Measurements from ENCODE around the gene TXNDC5. TPM values are rescaled to one million over a fixed set of nuclear protein-coding genes. Genes with fewer than 3 reads are reported as not detected.

TXNDC5 gene
- total and polyA plus RNA-seq, 9 of the 15 experiments (the other 6 are each of a cell fraction or from before 2014, with no cell fraction given): 33.9 to 156 (median 137) TPM

- H3K9me3 ChIP-seq (replicated peaks; ENCODE audit: control insufficient read depth, insufficient read depth, low read depth, low read length): no peaks in the 10 kb centered on the region
- intact Hi-C loops (cut with micrococcal nuclease) (loop anchor here (1.0 to 5.0 kb wide), 4 partner anchors 76 to 320 kb away; partner anchors contain the start of gene BLOC1S5), in situ Hi-C loops (cut with MboI) (no loop called here)
- H3K9ac ChIP-seq (ENCODE audit: insufficient read depth in 1 of 2, low read depth in 2 of 2, low read length in 2 of 2): no peak overlapping the region
- peaks cover 15% of the 10 kb centered on the region; the same call in 2 of the 3 replicates for H3K79me2 ChIP-seq (ENCODE audit: control insufficient read depth, insufficient read depth, low read length)
- WGBS (ENCODE audit: insufficient coverage, low coverage, missing lambda C conversion rate): 11% methylated on average over 4 of the region's 5 CpGs
- ATAC-seq: peak; percentile 87
- ChIA-PET POLR2A (interaction anchor here (0.7 to 2.4 kb wide), 7 partner anchors 9 to 139 kb away, joined by 3 to 29 read pairs (median 5); partner anchors contain the start of gene TXNDC5), CTCF (ENCODE audit: low intra/inter-chr PET ratio) (interaction anchor here (0.9 to 2.1 kb wide), 3 partner anchors 93 to 320 kb away, joined by 4 to 12 read pairs (median 11); no protein-coding TSS in a partner anchor)
- DNase-seq (ENCODE audit: extremely low read depth in 1 of 4, low spot score in 3 of 4): peak; percentile 42 to 83 (median 66)
- H3K4me1 ChIP-seq (replicated peaks in 1 of 2; ENCODE audit: control insufficient read depth in 2 of 2, insufficient read depth in 2 of 2, low read length in 2 of 2): peaks cover 5 to 34% of the 10 kb centered on the region in 2 experiments
- peak overlapping the region; percentile 23; the same call in 1 of the 2 replicates for H3K4me2 ChIP-seq (ENCODE audit: insufficient read depth, low read length)
- H3K27me3 ChIP-seq (ENCODE audit: control insufficient read depth in 2 of 2, insufficient read depth in 2 of 2, low read length in 2 of 2): no peaks in the 10 kb centered on the region
- H3K36me3 ChIP-seq (ENCODE audit: control insufficient read depth, insufficient read depth, low read length): peaks cover 96% of the 10 kb centered on the region
- peak overlapping the region; percentile 66; the same call in 2 of the 3 replicates for H3K27ac ChIP-seq (ENCODE audit: extremely low read depth, low read depth, low read length)
- no peak overlapping the region for H3K4me3 ChIP-seq
- peaks cover 60% of the 10 kb centered on the region for H4K20me1 ChIP-seq (replicated peaks; ENCODE audit: control insufficient read depth, insufficient read depth, low read length)
- no TSS peak for BruUV-seq (replicated peaks)
- H2AFZ ChIP-seq (ENCODE audit: low read depth, low read length): no peak overlapping the region
- FAIRE-seq: peak; percentile 91
- peaks cover 14% of the 10 kb centered on the region for H3K9me1 ChIP-seq (ENCODE audit: control insufficient read depth, insufficient read depth, low read length)
- TF ChIP-seq, protein P1, sequence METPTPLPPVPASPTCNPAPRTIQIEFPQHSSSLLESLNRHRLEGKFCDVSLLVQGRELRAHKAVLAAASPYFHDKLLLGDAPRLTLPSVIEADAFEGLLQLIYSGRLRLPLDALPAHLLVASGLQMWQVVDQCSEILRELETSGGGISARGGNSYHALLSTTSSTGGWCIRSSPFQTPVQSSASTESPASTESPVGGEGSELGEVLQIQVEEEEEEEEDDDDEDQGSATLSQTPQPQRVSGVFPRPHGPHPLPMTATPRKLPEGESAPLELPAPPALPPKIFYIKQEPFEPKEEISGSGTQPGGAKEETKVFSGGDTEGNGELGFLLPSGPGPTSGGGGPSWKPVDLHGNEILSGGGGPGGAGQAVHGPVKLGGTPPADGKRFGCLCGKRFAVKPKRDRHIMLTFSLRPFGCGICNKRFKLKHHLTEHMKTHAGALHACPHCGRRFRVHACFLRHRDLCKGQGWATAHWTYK (CRISPR knock-in tag; IDR thresholded peaks at IDR 0.05): peak; percentile 50; the same call in 1 of the 2 replicates
- TF ChIP-seq, protein P2, sequence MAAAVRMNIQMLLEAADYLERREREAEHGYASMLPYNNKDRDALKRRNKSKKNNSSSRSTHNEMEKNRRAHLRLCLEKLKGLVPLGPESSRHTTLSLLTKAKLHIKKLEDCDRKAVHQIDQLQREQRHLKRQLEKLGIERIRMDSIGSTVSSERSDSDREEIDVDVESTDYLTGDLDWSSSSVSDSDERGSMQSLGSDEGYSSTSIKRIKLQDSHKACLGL (CRISPR knock-in tag; IDR thresholded peaks at IDR 0.05; ENCODE audit: borderline replicate concordance, poor library complexity, severe bottlenecking): no peak
- peak; percentile 88 for TF ChIP-seq HDAC3 (IDR thresholded peaks at IDR 0.05; ENCODE audit: borderline replicate concordance, partially characterized antibody)
- no peak for TF ChIP-seq NCOA6 (IDR thresholded peaks at IDR 0.05)
- TF ChIP-seq PYGO2 (tag; IDR thresholded peaks at IDR 0.05): no peak
- peak; percentile 58 for TF ChIP-seq HMGN3 (IDR thresholded peaks at IDR 0.05; ENCODE audit: borderline replicate concordance, extremely low read depth, insufficient read length, low read depth, low read length)
- TF ChIP-seq, protein P3, sequence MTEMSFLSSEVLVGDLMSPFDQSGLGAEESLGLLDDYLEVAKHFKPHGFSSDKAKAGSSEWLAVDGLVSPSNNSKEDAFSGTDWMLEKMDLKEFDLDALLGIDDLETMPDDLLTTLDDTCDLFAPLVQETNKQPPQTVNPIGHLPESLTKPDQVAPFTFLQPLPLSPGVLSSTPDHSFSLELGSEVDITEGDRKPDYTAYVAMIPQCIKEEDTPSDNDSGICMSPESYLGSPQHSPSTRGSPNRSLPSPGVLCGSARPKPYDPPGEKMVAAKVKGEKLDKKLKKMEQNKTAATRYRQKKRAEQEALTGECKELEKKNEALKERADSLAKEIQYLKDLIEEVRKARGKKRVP (CRISPR knock-in tag; IDR thresholded peaks at IDR 0.05): peak; percentile 46; the same call in 1 of the 2 replicates
- peak; percentile 36 to 97; a peak in 2 of 4 replicates for TF ChIP-seq TBL1XR1 (IDR thresholded peaks at IDR 0.05; ENCODE audit: low read length in 2 of 2)
- TF ChIP-seq OTX1 (CRISPR knock-in tag; IDR thresholded peaks at IDR 0.05): no peak
- no peak for TF ChIP-seq RAD51 (IDR thresholded peaks at IDR 0.05; ENCODE audit: borderline replicate concordance, low read depth)
- TF ChIP-seq EP300 (IDR thresholded peaks at IDR 0.05; ENCODE audit: low read length): peak; percentile 97
- TF ChIP-seq MECOM (CRISPR knock-in tag; IDR thresholded peaks at IDR 0.05): no peak
- peak; percentile 66 to 78; a peak in 1 of 4 replicates for TF ChIP-seq ARNT (IDR thresholded peaks at IDR 0.05)
- no peak for TF ChIP-seq ETV6 (IDR thresholded peaks at IDR 0.05; ENCODE audit: borderline replicate concordance in 1 of 2, low read depth in 2 of 2, low read length in 1 of 2)
- TF ChIP-seq ETV6 (CRISPR knock-in tag; IDR thresholded peaks at IDR 0.05; ENCODE audit: borderline replicate concordance): no peak
- no peak for TF ChIP-seq ZNF707 (CRISPR knock-in tag; conservative IDR thresholded peaks at IDR 0.05)
- peak; percentile 48; the same call in 1 of the 2 replicates for TF ChIP-seq ZNF431 (CRISPR knock-in tag; IDR thresholded peaks at IDR 0.05)
- TF ChIP-seq MBD2 (IDR thresholded peaks at IDR 0.05; ENCODE audit: borderline replicate concordance, low read depth): no peak; the same call in 1 of the 2 replicates
Observed at GRCh38 chr6:7899101-7899888, 11.3 kb downstream of the TXNDC5 start.
